Non-pigmented ciliary epithelial cell (primary cell): ENCODE measurements around the gene RHCE.
"Not testable (repeated sequence)": the region's sequence is repeated elsewhere in the genome, so short reads cannot be mapped to it uniquely, and the experiment has no call there.

Experiments used
- DNase-seq: peaks from one replicate; pipeline ENCODE4 v3.0.0-alpha.2; 2010; ENCODE audit warnings: low read depth

RHCE gene

DNA sequence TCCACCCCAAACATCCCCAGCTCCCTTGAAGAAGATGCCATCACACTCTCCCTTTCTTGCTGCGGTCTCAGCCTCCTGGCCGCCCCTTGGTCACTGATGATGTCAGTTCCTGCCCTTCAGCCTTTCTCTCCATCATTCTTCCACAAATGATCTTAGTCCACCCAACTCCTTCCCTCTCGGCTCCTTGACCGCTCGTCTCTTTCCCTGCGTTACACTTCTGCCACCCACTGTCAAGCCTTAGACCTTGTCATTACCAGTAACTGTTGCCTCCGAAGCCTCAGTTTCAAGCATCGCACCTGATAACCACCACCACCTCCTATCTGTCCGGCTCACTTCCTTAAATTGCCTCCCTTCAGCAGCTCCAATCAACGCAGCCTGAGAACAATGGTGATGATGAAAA lies 23.1 kb downstream of the RHCE start:
- DNase-seq, result not testable (repeated sequence)

- DNase-seq, result no peak
Observed at GRCh38 chr1:25392841-25393240, 27.8 kb downstream of the RHCE start.

- DNase-seq, result not testable (repeated sequence)
Observed at GRCh38 chr1:25389721-25390120, 30.9 kb downstream of the RHCE start.

GRCh38 chr1:25388691-25389090 lies 31.9 kb downstream of the RHCE start:
- not testable (repeated sequence) for DNase-seq

- not testable (repeated sequence) for DNase-seq
Observed at GRCh38 chr1:25387096-25387495, 33.5 kb downstream of the RHCE start.

- not testable (repeated sequence) for DNase-seq
Observed at GRCh38 chr1:25383875-25384274, 36.8 kb downstream of the RHCE start.

DNA sequence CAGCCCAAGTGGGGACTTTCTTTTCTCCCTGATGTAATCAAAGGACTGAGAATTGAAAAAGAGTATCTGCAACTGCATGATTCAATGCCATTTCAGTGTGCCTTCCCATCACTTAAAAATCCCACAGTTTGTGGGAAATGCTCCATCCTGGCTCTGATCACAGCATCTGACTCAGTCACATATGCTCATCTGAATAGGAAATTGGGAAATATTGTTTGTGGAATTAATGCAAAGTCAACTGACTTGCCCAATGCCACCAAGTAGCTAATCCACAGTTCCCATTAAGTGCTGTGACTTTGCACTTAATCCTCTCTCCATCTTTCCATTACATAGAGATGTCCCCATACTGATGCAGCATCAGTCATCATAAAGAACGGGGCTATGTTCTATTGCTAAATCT lies 37.5 kb downstream of the RHCE start:
- not testable (repeated sequence) for DNase-seq

GRCh38 chr1:25382543-25382942 lies 38.1 kb downstream of the RHCE start:
- not testable (repeated sequence) for DNase-seq

GRCh38 chr1:25378367-25378766 lies 42.3 kb downstream of the RHCE start:
- DNase-seq, result not testable (repeated sequence)

- DNase-seq, result peak; percentile 45
Observed at GRCh38 chr1:25371757-25372156, 48.9 kb downstream of the RHCE start.

DNA sequence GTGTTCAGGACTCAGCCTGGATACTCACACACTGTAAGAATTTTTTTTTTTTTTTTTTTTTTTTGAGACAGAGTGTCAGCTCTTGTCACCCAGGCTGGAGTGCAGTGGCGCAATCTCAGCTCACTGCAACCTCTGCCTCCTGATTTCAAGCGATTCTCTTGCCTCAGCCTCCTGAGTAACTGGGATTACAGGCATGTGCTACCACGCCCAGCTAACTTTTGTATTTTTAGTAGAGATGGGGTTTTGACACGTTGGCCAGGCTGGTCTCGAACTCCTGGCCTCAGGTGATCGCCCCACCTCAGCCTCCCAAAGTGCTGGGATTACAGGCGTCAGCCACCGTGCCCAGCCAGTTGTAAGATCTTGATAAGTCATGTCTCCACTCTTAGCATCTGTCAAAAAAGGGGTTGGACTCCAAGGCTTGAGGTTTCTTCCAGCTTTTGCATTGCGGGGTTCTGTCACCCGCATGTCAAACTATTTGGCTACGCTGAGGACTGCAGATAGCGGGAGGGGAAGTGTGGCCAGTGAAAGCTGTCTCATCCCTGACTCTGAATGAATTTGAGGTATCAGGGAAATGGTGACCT lies 50.8 kb downstream of the RHCE start:
- not testable (repeated sequence) for DNase-seq

DNA sequence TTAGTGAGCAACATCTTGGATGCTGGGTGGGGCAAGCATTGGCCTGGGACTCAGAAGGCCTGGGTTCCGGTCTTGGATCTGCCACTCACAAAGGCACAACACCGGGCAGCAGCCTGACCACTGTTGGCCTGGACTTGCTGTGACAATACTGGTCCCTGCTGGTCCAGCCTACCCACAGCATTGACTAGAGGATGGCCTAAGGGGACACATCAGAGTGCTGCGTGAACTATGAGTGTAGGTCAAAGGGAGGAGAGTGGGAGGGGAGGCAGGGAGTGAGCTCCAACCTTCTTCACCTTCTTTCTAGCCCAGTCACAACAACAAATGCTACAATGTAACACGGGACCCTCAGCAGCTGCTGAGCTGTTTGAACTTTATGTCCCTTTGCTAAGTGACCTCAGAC lies 51.4 kb downstream of the RHCE start:
- no peak for DNase-seq

DNA sequence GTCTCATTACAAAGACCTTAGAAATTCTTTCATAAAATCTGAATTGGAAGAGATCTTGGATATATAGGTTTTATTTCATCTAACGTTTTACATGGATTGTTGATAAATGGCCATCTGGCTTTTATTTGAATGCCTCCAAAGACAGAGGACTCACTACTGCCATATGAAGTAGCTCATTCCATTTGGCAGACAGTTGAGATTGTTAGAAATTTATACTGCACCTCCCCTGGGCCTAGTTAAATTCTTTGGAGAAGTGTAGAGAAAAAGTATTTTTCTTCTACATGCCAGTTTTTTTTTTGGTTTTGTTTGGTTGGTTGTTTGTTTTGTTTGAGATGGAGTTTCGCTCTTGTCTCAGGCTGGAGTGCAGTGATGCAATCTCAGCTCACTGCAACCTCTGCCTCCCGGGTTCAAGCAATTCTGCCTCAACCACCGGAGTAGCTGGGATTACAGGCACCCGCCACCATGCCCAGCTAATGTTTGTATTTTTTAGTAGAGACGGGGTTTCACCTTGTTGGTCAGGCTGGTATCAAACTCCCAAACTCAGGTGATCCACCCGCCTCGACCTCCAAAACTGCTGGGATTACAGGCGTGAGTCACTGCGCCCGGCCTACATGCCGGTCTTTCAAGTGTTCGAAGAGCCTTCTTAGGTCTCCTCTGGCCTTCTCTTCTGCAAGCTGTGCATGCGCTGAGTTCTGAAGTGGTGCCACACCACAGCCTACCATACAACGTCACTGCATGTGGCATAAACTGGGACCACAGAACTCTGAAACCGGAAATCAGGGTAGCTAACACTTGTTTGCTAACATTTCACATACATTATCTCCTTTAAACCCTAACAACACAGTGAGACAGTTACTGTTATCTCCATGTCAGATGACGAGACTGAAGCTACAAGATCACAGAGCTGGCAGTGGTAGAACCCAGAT lies 57.7 kb downstream of the RHCE start:
- DNase-seq, result not testable (repeated sequence)

DNA sequence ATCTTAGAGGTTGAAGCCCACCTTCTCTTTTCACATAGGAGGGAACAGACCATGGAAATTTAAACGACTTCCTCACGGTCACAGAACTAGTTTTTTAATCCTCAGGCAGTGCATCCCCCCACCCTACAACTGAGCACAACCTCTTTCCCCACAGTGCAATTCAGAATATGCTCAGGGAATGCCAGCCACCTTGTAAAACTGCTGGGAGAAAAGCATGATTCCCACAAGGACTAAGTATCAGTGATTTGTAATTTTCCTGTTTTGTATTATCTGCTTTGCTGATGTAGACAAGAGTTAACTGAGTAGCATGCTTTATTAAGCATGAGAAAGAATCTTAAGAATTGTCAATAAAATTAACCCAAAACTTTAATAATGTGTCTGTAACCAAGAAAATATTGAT lies 58.7 kb downstream of the RHCE start:
- DNase-seq, result no peak

- DNase-seq, result peak; percentile 45
Observed at GRCh38 chr1:25360596-25361581, 59.7 kb downstream of the RHCE start.

- DNase-seq, result no peak
Observed at GRCh38 chr1:25356848-25357247, 63.8 kb downstream of the RHCE start.

DNA sequence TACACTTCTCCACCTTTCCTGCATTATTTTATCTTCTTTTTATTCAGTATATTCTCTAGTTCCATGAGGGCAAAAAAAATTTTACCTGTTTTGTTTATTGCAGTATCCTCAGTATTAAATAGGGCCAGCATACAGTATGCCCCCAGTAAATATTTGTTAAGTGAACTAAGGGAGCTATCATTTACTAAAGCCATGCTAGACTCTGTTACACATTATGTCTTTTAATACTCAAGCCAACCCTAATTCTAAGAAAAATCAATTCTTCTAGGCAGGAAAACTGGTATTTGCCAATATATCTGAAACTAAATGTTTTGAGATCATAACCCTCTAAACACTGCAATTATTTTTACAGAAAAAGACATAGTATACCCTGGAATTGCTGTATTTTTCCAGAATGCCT lies 64.2 kb downstream of the RHCE start:
- DNase-seq, result no peak

- DNase-seq, result no peak
Observed at GRCh38 chr1:25355841-25356395, 64.7 kb downstream of the RHCE start.

DNA sequence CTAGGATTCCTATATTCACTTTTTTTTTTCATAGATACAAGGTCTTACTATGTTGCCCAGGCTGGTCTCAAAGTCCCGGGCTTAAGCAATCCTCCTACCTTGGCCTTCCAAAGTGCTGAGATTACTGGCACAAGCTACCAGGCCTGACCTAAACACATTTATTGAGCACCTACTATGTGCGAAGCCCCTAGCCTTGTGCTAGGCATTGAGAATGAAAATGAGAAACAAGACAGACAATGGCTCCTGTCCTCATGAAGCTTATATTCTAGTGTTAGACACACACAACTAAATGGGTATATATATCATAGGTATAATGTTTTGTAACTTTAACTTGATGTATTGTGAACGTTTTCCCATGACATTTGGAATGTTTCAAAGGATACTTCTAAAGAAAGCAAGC lies 71.0 kb downstream of the RHCE start:
- DNase-seq, result no peak

DNA sequence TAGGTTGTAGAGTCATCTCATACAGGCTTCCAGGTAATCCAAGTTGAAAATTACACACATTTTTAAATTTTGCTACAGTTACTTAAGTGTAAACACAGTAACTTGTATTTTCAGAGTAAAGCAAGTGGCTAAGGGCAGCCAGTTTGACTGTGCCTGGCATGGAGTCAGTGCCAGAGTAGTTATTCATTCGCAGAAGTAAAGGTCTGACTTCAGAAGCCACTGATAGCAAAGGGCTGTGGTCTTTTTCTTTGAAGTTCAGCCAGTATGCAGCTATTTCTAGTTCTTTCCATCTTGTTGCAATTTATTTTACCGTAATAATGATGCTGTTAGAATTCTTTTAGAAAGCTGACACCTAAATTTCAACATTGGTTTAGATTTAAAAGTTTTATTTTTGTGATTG lies 73.1 kb downstream of the RHCE start:
- DNase-seq, result no peak

- DNase-seq, result peak; percentile 50
Observed at GRCh38 chr1:25343872-25344271, 76.8 kb downstream of the RHCE start.

DNA sequence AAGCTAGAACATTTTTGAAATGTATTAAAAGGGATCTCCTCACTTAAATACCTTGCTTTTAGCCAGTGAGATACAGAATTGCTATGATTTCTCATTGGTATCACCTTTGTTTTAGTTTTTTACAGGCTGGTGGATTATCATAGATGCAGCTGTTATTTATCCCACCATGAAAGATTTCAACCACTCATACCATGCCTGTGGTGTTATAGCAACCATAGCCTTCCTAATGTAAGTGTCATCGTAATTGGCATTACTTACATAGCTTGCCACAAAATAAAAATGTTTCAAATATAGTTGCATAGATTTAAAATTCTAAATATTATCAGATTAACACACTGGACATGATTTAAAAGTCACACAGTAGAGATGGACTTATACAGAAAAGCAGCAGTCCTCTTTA lies 77.8 kb downstream of the RHCE start:
- DNase-seq, result no peak
